Loucy (cell line): ENCODE results near the gene PHF21B.

Experiments
- H2AFZ ChIP-seq: fragments of 200-600 bp; sonication (generic); 2 replicates; pipeline ENCODE4 v1.6.0; 2016; ENCODE audit warnings: antibody characterized with exemption, mild to moderate bottlenecking, low read length, moderate library complexity
- H3F3A ChIP-seq: fragments of 200-600 bp; 2 replicates; pipeline ENCODE4 v1.6.0; 2016; ENCODE audit warnings: antibody characterized with exemption, low read depth, mild to moderate bottlenecking
- H3K27me3 ChIP-seq: fragments of 200-600 bp; sonication (generic); 2 replicates; pipeline ENCODE4 v1.6.1; 2014; ENCODE audit warnings: low read length, mild to moderate bottlenecking; ENCODE audit not compliant: insufficient read depth, poor library complexity, severe bottlenecking
- H3K36me3 ChIP-seq: fragments of 200-600 bp; sonication (generic); 2 replicates; pipeline ENCODE4 v1.6.1; 2016; ENCODE audit warnings: low read length; ENCODE audit not compliant: insufficient read depth
- H3K4me1 ChIP-seq: fragments of 200-600 bp; sonication (generic); 2 replicates; pipeline ENCODE4 v1.5.1; 2014; ENCODE audit warnings: low read length, mild to moderate bottlenecking; ENCODE audit not compliant: insufficient read depth, poor library complexity, severe bottlenecking
- H3K4me2 ChIP-seq: fragments of 200-600 bp; sonication (generic); 2 replicates; pipeline ENCODE4 v1.6.0; 2014; ENCODE audit warnings: antibody characterized with exemption, low read length, low read depth, mild to moderate bottlenecking; ENCODE audit not compliant: poor library complexity, severe bottlenecking
- H3K4me3 ChIP-seq: fragments of 200-600 bp; sonication (generic); 2 replicates; pipeline ENCODE4 v1.5.1; 2014; ENCODE audit warnings: low read length, mild to moderate bottlenecking, mixed read lengths; ENCODE audit not compliant: poor library complexity, severe bottlenecking
- H3K79me2 ChIP-seq: fragments of 200-600 bp; sonication (generic); 2 replicates; pipeline ENCODE4 v1.6.1; 2014; ENCODE audit warnings: low read length; ENCODE audit not compliant: insufficient read depth
- H3K9ac ChIP-seq: fragments of 200-600 bp; sonication (generic); 2 replicates; pipeline ENCODE4 v1.6.0; 2014; ENCODE audit warnings: mild to moderate bottlenecking, low read depth, low read length, moderate library complexity; ENCODE audit not compliant: poor library complexity, severe bottlenecking
- H3K9me2 ChIP-seq: fragments of 200-600 bp; sonication (generic); replicated peaks from 2 replicates; pipeline ENCODE4 v1.6.1; 2016; ENCODE audit warnings: low read depth, low read length, mixed read lengths
- H3K9me3 ChIP-seq: fragments of 200-600 bp; sonication (generic); 2 replicates; pipeline ENCODE4 v1.6.1; 2014; ENCODE audit warnings: mild to moderate bottlenecking, antibody characterized with exemption, low read length, low read depth; ENCODE audit not compliant: insufficient read depth
- H4K20me1 ChIP-seq: fragments of 200-600 bp; sonication (generic); 2 replicates; pipeline ENCODE4 v1.6.0; 2014; ENCODE audit warnings: antibody characterized with exemption, low read length, mild to moderate bottlenecking; ENCODE audit not compliant: insufficient read depth, poor library complexity, severe bottlenecking
- EZH2phosphoT487 ChIP-seq: fragments of 200-600 bp; IDR thresholded peaks from 2 replicates; pipeline ENCODE4 v1.6.1; 2018; ENCODE audit warnings: antibody characterized with exemption, mild to moderate bottlenecking, moderate library complexity, borderline replicate concordance
- TF ChIP-seq, protein P1 (sequence below): fragments of 200-600 bp; sonication (generic); conservative IDR thresholded peaks from 2 replicates; pipeline ENCODE4 v1.5.1; 2014; ENCODE audit warnings: mild to moderate bottlenecking, antibody characterized with exemption, low read length

PHF21B gene

DNA sequence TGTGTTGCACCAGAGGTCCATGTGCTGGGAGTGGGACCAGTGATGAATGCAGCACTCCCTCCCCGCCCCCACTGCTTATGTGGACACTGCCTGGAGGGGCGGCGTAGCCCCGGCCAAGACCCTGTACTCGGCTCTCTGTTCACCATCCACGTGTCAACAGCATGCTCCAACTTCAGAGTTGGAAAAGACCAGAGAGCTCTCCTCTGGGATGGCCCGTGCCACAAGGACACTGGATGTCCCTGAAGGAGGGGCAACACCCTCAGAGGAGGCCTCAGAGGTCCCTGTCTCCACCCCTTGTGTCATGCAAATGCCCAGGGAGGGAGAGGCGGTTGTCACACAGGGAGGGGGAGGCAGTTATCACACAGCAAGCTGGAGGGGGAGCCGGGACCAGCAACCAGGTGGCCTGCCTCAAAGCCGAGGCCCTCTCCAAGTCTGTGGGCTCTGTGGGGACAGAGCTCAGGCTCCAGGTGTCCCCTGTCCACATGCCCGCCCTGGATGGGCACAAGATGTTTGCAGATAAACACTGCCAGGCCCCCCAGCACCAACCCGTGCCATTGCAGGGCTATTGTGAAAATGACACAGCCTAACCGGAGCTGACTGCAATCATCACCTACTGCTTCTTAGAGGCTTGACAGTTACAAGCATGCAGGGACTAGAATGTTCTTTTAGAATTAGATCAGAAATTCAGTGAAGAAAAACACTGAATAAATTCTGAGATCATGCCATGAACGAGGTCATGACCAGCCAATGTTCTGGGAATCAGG, 121.1 kb downstream of the PHF21B start:
- H3K27me3 ChIP-seq = no peaks in the 10 kb centered on the region
- no peaks in the 10 kb centered on the region for H3F3A ChIP-seq
- TF ChIP-seq, protein P1, sequence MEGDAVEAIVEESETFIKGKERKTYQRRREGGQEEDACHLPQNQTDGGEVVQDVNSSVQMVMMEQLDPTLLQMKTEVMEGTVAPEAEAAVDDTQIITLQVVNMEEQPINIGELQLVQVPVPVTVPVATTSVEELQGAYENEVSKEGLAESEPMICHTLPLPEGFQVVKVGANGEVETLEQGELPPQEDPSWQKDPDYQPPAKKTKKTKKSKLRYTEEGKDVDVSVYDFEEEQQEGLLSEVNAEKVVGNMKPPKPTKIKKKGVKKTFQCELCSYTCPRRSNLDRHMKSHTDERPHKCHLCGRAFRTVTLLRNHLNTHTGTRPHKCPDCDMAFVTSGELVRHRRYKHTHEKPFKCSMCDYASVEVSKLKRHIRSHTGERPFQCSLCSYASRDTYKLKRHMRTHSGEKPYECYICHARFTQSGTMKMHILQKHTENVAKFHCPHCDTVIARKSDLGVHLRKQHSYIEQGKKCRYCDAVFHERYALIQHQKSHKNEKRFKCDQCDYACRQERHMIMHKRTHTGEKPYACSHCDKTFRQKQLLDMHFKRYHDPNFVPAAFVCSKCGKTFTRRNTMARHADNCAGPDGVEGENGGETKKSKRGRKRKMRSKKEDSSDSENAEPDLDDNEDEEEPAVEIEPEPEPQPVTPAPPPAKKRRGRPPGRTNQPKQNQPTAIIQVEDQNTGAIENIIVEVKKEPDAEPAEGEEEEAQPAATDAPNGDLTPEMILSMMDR = no peak
- TF ChIP-seq EZH2phosphoT487 = no peak
- no peaks in the 10 kb centered on the region for H3K36me3 ChIP-seq
- H3K4me2 ChIP-seq = no peak overlapping the region
- H3K9me2 ChIP-seq = no peaks in the 10 kb centered on the region
- H3K9me3 ChIP-seq = no peaks in the 10 kb centered on the region
- H3K79me2 ChIP-seq = no peaks in the 10 kb centered on the region
- H3K4me3 ChIP-seq = no peak overlapping the region
- H4K20me1 ChIP-seq = no peaks in the 10 kb centered on the region
- no peak overlapping the region for H2AFZ ChIP-seq
- no peak overlapping the region for H3K9ac ChIP-seq
- no peaks in the 10 kb centered on the region for H3K4me1 ChIP-seq

DNA sequence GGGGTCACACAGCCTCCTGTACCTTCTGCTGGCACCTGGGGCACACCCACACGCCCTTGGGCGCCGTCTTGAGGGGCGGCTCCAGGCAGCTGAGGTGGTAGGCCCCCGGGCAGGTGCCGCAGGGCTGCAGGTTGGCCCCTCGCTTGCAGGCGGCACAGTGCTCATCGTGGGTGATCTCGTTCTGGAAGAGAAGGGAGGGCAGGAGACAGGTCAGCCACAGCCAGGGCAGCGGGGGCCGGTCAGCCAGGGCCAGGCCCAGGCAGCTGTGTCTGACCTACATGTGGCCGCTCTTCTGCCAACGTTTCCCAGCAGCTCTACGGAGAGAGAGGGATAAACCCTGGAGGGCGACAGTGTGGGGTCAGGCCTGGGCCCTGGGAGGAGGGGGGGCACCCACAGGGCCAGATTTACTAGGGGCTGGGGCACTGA, 121.9 kb downstream of the PHF21B start:
- TF ChIP-seq, protein P1 = no peak
- TF ChIP-seq EZH2phosphoT487 = no peak
- no peaks in the 10 kb centered on the region for H3K36me3 ChIP-seq
- H3K4me2 ChIP-seq = no peak overlapping the region
- no peak overlapping the region for H3K9ac ChIP-seq
- H4K20me1 ChIP-seq = no peaks in the 10 kb centered on the region
- no peak overlapping the region for H3K4me3 ChIP-seq
- no peaks in the 10 kb centered on the region for H3K79me2 ChIP-seq
- H3K4me1 ChIP-seq = no peaks in the 10 kb centered on the region
- H3K27me3 ChIP-seq = no peaks in the 10 kb centered on the region
- H2AFZ ChIP-seq = no peak overlapping the region
- H3F3A ChIP-seq = no peaks in the 10 kb centered on the region
- no peaks in the 10 kb centered on the region for H3K9me2 ChIP-seq
- H3K9me3 ChIP-seq = no peaks in the 10 kb centered on the region

- no peaks in the 10 kb centered on the region for H3K36me3 ChIP-seq
Observed at GRCh38 chr22:44885806-44886360, 123.9 kb downstream of the PHF21B start.

More at GRCh38 chr22:44885806-44886360, 123.9 kb downstream of the PHF21B start:
- H3K9me3 ChIP-seq = no peaks in the 10 kb centered on the region
- H3K4me2 ChIP-seq = no peak overlapping the region
- H3K4me1 ChIP-seq = no peaks in the 10 kb centered on the region
- H3K9ac ChIP-seq = no peak overlapping the region
- no peak for TF ChIP-seq EZH2phosphoT487
- TF ChIP-seq, protein P1 = no peak
- H4K20me1 ChIP-seq = no peaks in the 10 kb centered on the region
- H3K9me2 ChIP-seq = no peaks in the 10 kb centered on the region
- no peaks in the 10 kb centered on the region for H3K27me3 ChIP-seq
- no peak overlapping the region for H3K4me3 ChIP-seq
- no peaks in the 10 kb centered on the region for H3F3A ChIP-seq
- H3K79me2 ChIP-seq = no peaks in the 10 kb centered on the region
- no peak overlapping the region for H2AFZ ChIP-seq
